Vagina (tissue), 2 donors: ENCODE data around the gene INPP5F.

Source experiments
- CTCF ChIP-seq, 3 experiments: fragments of 450-650 bp in 2 of 3; fragments of 200-600 bp in 1 of 3; sonication (generic) in 1 of 3; IDR thresholded peaks; one replicate each; pipeline ENCODE4 v1.5.1; 2017 to 2019; ENCODE audit warnings: antibody characterized with exemption in 3 of 3, mild to moderate bottlenecking in 2 of 3, moderate library complexity in 2 of 3
- POLR2A ChIP-seq, 2 donors: fragments of 450-650 bp; IDR thresholded peaks; one replicate each; pipeline ENCODE4 v1.6.1; 2017; ENCODE audit warnings: antibody characterized with exemption in 2 of 2, mild to moderate bottlenecking in 2 of 2, moderate library complexity in 2 of 2

GRCh38 chr10:119832951-119833350 is 107.1 kb downstream of the INPP5F start:
- no peak for TF ChIP-seq CTCF (IDR thresholded peaks at IDR 0.05)
- no peak for TF ChIP-seq POLR2A (IDR thresholded peaks at IDR 0.05)
